Measurements from ENCODE around the gene C1orf115.
"Not testable (repeated sequence)": the region's sequence is repeated elsewhere in the genome, so short reads cannot be mapped to it uniquely, and the experiment has no call there.

Gene C1orf115

DNA sequence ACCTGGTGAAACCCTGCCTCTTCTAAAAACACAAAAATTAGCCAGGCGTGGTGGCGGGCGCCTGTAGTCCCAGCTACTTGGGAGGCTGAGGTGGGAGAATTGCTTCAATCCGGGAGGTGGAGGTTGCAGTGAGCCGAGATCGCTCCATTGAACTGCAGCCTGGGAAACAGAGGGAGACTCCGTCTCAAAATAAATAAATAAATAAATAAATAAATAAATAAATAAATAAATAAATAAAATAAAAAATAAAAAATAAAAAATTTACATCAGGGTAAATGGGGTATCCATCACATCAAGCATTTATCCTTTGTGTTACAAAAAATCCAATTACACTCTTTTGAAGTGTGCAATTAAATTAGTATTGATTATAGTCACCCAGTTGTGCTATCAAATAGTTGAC, 46.1 kb downstream of the C1orf115 start:
- WGBS, 2 donors (ENCODE audit: extremely low coverage in 2 of 2, insufficient read length in 2 of 2, insufficient replicate concordance in 1 of 2), result no CpG with 5 or more reads among the region's 7 CpGs
- H3K4me1 ChIP-seq (ENCODE audit: control insufficient read depth in 2 of 2, insufficient read depth in 1 of 2, low read depth in 1 of 2, low read length in 2 of 2); H3K4ac ChIP-seq (ENCODE audit: low read length); H3K4me2 ChIP-seq (ENCODE audit: insufficient read depth, low read length, poor library complexity, severe bottlenecking); H3K9me3 ChIP-seq (replicated peaks in 1 of 2; ENCODE audit: control insufficient read depth in 2 of 2, insufficient read depth in 1 of 2, low read depth in 1 of 2, low read length in 2 of 2); H4K8ac ChIP-seq (ENCODE audit: low read depth, low read length); H3K79me1 ChIP-seq (ENCODE audit: low read depth, low read length); H3K27me3 ChIP-seq (ENCODE audit: control insufficient read depth in 3 of 3, insufficient read depth in 3 of 3, low read depth in 1 of 3, low read length in 3 of 3); H2BK5ac ChIP-seq (ENCODE audit: low read length); H3K27ac ChIP-seq (replicated peaks; ENCODE audit: low read length); H3K23ac ChIP-seq (ENCODE audit: low read depth, low read length, poor library complexity); H3K4me3 ChIP-seq (ENCODE audit: low read length in 2 of 2); H4K91ac ChIP-seq (ENCODE audit: low read depth, low read length, poor library complexity); H3K14ac ChIP-seq (ENCODE audit: low read length); DNase-seq (ENCODE audit: low spot score); H2BK120ac ChIP-seq (ENCODE audit: low read depth, low read length); H2AFZ ChIP-seq (ENCODE audit: low read length); H2BK15ac ChIP-seq (ENCODE audit: low read length); H2AK5ac ChIP-seq (ENCODE audit: low read depth, low read length); H2BK12ac ChIP-seq (ENCODE audit: low read length); H3K9ac ChIP-seq (ENCODE audit: low read depth, low read length, poor library complexity); H3K36me3 ChIP-seq (replicated peaks in 1 of 2; ENCODE audit: control insufficient read depth in 2 of 2, insufficient read depth in 2 of 2, low read length in 2 of 2); H3K18ac ChIP-seq (ENCODE audit: low read length): not testable (repeated sequence)

DNA sequence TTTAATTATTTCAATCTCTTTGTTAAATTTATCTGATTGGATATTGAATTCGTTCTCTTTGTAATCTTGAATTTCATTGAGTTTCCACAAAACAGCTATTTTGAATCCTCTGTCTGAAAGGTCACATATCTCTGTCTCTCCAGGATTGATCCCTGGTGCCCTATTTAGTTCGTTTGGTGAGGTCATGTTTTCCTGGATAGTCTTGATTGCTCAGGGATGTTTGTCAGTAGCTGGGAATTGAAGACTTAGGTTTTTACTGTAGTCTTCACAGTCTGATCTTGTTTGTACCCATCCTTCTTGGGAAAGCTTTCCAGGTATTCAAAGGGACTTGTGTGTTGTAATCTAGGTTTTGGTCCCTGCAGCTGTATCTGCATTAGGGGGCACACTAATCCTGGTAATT, 51.2 kb downstream of the C1orf115 start:
- Histone ChIP-seq H4K8ac (ENCODE audit: low read depth, low read length) (no peak overlapping the region), H3K23ac (ENCODE audit: low read depth, low read length, poor library complexity) (no peak overlapping the region), H3K79me1 (ENCODE audit: low read depth, low read length) (no peaks in the 10 kb centered on the region), H2BK12ac (ENCODE audit: low read length) (no peak overlapping the region), H2BK120ac (ENCODE audit: low read depth, low read length) (no peak overlapping the region), H3K27me3 (ENCODE audit: control insufficient read depth in 3 of 3, insufficient read depth in 3 of 3, low read depth in 1 of 3, low read length in 3 of 3) (peaks cover 0 to 16% (median 4%) of the 10 kb centered on the region in 3 experiments), H3K9me3 (replicated peaks in 1 of 2; ENCODE audit: control insufficient read depth in 2 of 2, insufficient read depth in 1 of 2, low read depth in 1 of 2, low read length in 2 of 2) (no peaks in the 10 kb centered on the region), H3K36me3 (replicated peaks in 1 of 2; ENCODE audit: control insufficient read depth in 2 of 2, insufficient read depth in 2 of 2, low read length in 2 of 2) (no peaks in the 10 kb centered on the region), H2AFZ (ENCODE audit: low read length) (no peak overlapping the region), H3K4me1 (ENCODE audit: control insufficient read depth in 2 of 2, insufficient read depth in 1 of 2, low read depth in 1 of 2, low read length in 2 of 2) (no peaks in the 10 kb centered on the region), H3K27ac (replicated peaks; ENCODE audit: low read length) (no peak overlapping the region), H3K9ac (ENCODE audit: low read depth, low read length, poor library complexity) (no peak overlapping the region), H3K14ac (ENCODE audit: low read length) (no peak overlapping the region), H3K4ac (ENCODE audit: low read length) (no peak overlapping the region), H3K4me3 (ENCODE audit: low read length in 2 of 2) (no peak overlapping the region), H2BK15ac (ENCODE audit: low read length) (no peak overlapping the region), H2AK5ac (ENCODE audit: low read depth, low read length) (no peak overlapping the region), H3K4me2 (ENCODE audit: insufficient read depth, low read length, poor library complexity, severe bottlenecking) (no peak overlapping the region), H3K18ac (ENCODE audit: low read length) (no peak overlapping the region), H4K91ac (ENCODE audit: low read depth, low read length, poor library complexity) (no peak overlapping the region), H2BK5ac (ENCODE audit: low read length) (no peak overlapping the region)
- no CpG with 5 or more reads among the region's 2 CpGs for WGBS, 2 donors (ENCODE audit: extremely low coverage in 2 of 2, insufficient read length in 2 of 2, insufficient replicate concordance in 1 of 2)
- no peak for DNase-seq (ENCODE audit: low spot score)

DNA sequence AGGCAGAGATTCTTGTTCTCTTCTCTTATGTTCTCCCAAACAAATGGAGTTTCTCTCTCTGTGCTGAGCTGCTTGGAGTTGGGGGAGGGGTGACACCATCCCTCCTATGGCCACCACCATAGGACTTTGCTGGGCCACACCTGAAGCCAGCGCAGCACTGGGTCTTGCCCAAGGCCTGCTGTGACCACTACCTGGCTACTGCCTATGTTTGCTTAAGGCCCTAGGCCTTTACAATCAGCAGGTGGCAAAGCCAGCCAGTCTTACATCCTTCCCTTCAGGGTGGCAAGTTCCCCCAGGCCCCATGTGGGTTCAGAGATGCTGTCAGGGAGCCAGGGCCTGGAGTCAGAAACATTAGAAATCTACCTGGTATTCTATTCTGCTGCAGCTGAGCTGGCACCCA, 51.7 kb downstream of the C1orf115 start:
- no peak overlapping the region for H3K4me2 ChIP-seq (ENCODE audit: insufficient read depth, low read length, poor library complexity, severe bottlenecking)
- no peak overlapping the region for H3K4ac ChIP-seq (ENCODE audit: low read length)
- H3K36me3 ChIP-seq (replicated peaks in 1 of 2; ENCODE audit: control insufficient read depth in 2 of 2, insufficient read depth in 2 of 2, low read length in 2 of 2), result no peaks in the 10 kb centered on the region
- no peak overlapping the region for H2BK120ac ChIP-seq (ENCODE audit: low read depth, low read length)
- DNase-seq (ENCODE audit: low spot score), result no peak
- no peak overlapping the region for H3K4me3 ChIP-seq (ENCODE audit: low read length in 2 of 2)
- H3K9ac ChIP-seq (ENCODE audit: low read depth, low read length, poor library complexity), result no peak overlapping the region
- H3K9me3 ChIP-seq (replicated peaks in 1 of 2; ENCODE audit: control insufficient read depth in 2 of 2, insufficient read depth in 1 of 2, low read depth in 1 of 2, low read length in 2 of 2), result no peaks in the 10 kb centered on the region
- H3K23ac ChIP-seq (ENCODE audit: low read depth, low read length, poor library complexity), result no peak overlapping the region
- no peak overlapping the region for H2BK15ac ChIP-seq (ENCODE audit: low read length)
- no peak overlapping the region for H2AFZ ChIP-seq (ENCODE audit: low read length)
- peaks cover 0 to 21% (median 9%) of the 10 kb centered on the region in 3 experiments for H3K27me3 ChIP-seq (ENCODE audit: control insufficient read depth in 3 of 3, insufficient read depth in 3 of 3, low read depth in 1 of 3, low read length in 3 of 3)
- no peak overlapping the region for H3K14ac ChIP-seq (ENCODE audit: low read length)
- H3K79me1 ChIP-seq (ENCODE audit: low read depth, low read length), result no peaks in the 10 kb centered on the region
- no peak overlapping the region for H4K91ac ChIP-seq (ENCODE audit: low read depth, low read length, poor library complexity)
- H4K8ac ChIP-seq (ENCODE audit: low read depth, low read length), result no peak overlapping the region
- H3K18ac ChIP-seq (ENCODE audit: low read length), result peak overlapping the region; percentile 18
- no CpG with 5 or more reads among the region's 1 CpG for WGBS, 2 donors (ENCODE audit: extremely low coverage in 2 of 2, insufficient read length in 2 of 2, insufficient replicate concordance in 1 of 2)
- no peak overlapping the region for H2BK5ac ChIP-seq (ENCODE audit: low read length)
- H3K27ac ChIP-seq (replicated peaks; ENCODE audit: low read length), result no peak overlapping the region
- no peak overlapping the region for H2BK12ac ChIP-seq (ENCODE audit: low read length)
- H3K4me1 ChIP-seq (ENCODE audit: control insufficient read depth in 2 of 2, insufficient read depth in 1 of 2, low read depth in 1 of 2, low read length in 2 of 2), result no peaks in the 10 kb centered on the region
- no peak overlapping the region for H2AK5ac ChIP-seq (ENCODE audit: low read depth, low read length)

DNA sequence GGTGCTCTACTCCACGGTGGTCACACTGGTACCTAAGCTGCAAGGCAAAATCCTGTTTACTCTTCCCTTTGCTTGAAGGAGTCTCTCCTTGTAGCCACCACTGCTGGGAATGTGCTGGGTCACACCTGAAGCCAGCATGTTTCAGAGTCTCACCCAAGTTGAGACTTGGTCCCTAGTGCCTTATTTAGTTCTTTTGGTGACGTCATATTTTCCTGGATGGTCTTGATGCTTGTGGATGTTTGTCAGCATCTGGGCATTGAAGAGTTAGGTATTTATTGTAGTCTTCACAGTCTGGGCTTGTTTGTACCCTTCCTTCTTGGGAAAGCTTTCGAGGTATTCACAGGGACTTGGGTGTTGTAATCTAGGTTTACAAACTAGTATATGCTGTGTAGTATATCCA, 52.4 kb downstream of the C1orf115 start:
- Histone ChIP-seq H3K27ac (replicated peaks; ENCODE audit: low read length) (no peak overlapping the region), H3K18ac (ENCODE audit: low read length) (no peak overlapping the region), H3K79me1 (ENCODE audit: low read depth, low read length) (no peaks in the 10 kb centered on the region), H3K4me3 (ENCODE audit: low read length in 2 of 2) (no peak overlapping the region), H2BK5ac (ENCODE audit: low read length) (no peak overlapping the region), H3K4me2 (ENCODE audit: insufficient read depth, low read length, poor library complexity, severe bottlenecking) (no peak overlapping the region), H2BK120ac (ENCODE audit: low read depth, low read length) (no peak overlapping the region), H3K27me3 (ENCODE audit: control insufficient read depth in 3 of 3, insufficient read depth in 3 of 3, low read depth in 1 of 3, low read length in 3 of 3) (peaks cover 1 to 26% (median 15%) of the 10 kb centered on the region in 3 experiments), H4K8ac (ENCODE audit: low read depth, low read length) (no peak overlapping the region), H3K4me1 (ENCODE audit: control insufficient read depth in 2 of 2, insufficient read depth in 1 of 2, low read depth in 1 of 2, low read length in 2 of 2) (peaks cover under 1 to 2% of the 10 kb centered on the region in 2 donors), H2AK5ac (ENCODE audit: low read depth, low read length) (no peak overlapping the region), H3K23ac (ENCODE audit: low read depth, low read length, poor library complexity) (no peak overlapping the region), H2AFZ (ENCODE audit: low read length) (no peak overlapping the region), H3K36me3 (replicated peaks in 1 of 2; ENCODE audit: control insufficient read depth in 2 of 2, insufficient read depth in 2 of 2, low read length in 2 of 2) (no peaks in the 10 kb centered on the region), H4K91ac (ENCODE audit: low read depth, low read length, poor library complexity) (no peak overlapping the region), H2BK12ac (ENCODE audit: low read length) (no peak overlapping the region), H3K4ac (ENCODE audit: low read length) (no peak overlapping the region), H3K9ac (ENCODE audit: low read depth, low read length, poor library complexity) (no peak overlapping the region), H3K9me3 (replicated peaks in 1 of 2; ENCODE audit: control insufficient read depth in 2 of 2, insufficient read depth in 1 of 2, low read depth in 1 of 2, low read length in 2 of 2) (no peaks in the 10 kb centered on the region), H2BK15ac (ENCODE audit: low read length) (no peak overlapping the region), H3K14ac (ENCODE audit: low read length) (no peak overlapping the region)
- no CpG with 5 or more reads among the region's 3 CpGs for WGBS, 2 donors (ENCODE audit: extremely low coverage in 2 of 2, insufficient read length in 2 of 2, insufficient replicate concordance in 1 of 2)
- DNase-seq (ENCODE audit: low spot score), result no peak
